GM18867 (cell line): ENCODE results near the gene KLK15.

Experiments
- ATAC-seq: cut with Tn5 transposase; IDR thresholded peaks from one replicate; pipeline ENCODE4 v1.9.1; 2021; ENCODE audit warnings: mild to moderate bottlenecking, moderate library complexity; ENCODE audit not compliant: unreplicated experiment

The KLK15 gene

GRCh38 chr19:50777830-50778303 lies 55.5 kb downstream of the KLK15 start:
- ATAC-seq: no peak

- no peak for ATAC-seq
Measured at GRCh38 chr19:50777261-50777660, 56.1 kb downstream of the KLK15 start.

DNA sequence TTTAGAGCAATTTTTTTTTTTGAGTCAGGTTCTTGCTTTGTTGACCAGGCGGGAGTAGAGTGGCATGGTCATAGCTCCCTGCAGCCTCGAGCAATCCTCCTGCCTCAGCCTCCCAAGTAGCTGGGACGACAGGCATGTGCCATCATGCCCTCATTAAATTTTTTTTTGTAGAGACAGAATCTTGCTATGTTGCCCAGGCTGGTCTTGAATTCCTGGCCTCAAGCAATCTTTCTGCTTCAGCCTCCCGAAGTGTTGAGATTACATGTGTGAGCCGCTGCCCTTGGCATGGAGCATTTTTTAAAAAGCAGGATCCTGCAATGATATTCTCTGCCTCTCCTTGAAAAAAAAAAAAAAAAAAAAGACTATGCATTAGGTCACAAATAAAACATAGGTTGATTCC lies 57.2 kb downstream of the KLK15 start:
- ATAC-seq: no peak
